ENCODE data around the gene RPTOR.

Gene RPTOR

DNA sequence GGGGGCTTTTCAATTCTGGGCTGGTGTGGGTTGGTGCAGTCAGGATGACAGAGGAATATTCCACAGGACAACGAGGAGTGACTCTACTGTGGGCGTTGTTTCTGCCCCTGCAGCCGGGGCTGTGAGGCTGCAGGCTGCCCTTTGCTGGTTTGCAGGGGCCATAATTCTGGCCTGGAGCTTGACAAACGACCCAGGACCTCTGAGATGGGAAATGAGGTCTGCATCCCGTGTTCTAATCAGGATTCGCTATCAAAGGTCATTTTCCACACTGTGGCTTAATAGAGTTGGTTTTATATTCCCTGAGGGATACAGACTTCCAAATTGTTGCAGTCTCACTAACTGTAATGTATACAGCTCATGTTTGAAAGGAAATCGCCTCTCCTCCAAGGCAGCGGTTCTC, 180.9 kb downstream of the RPTOR start:
- no peak overlapping the region for H3K4me3 ChIP-seq (ENCODE audit: low read depth, low read length)
- H3K9ac ChIP-seq, result no peak overlapping the region
- no peaks in the 10 kb centered on the region for H3K9me3 ChIP-seq (ENCODE audit: control insufficient read depth, low read length)
- no peaks in the 10 kb centered on the region for H3K36me3 ChIP-seq (ENCODE audit: control insufficient read depth, insufficient read depth, low read length)
- H3K27me3 ChIP-seq (ENCODE audit: control insufficient read depth, insufficient read depth, low read length), result no peaks in the 10 kb centered on the region
- H3K79me2 ChIP-seq, result peaks cover 22% of the 10 kb centered on the region
- no peak for TF ChIP-seq CTCF (IDR thresholded peaks at IDR 0.05)
- no peak overlapping the region for H3K27ac ChIP-seq
- no peak overlapping the region for H2AFZ ChIP-seq
- H3K4me1 ChIP-seq, result no peaks in the 10 kb centered on the region
- no peak overlapping the region for H3K4me2 ChIP-seq (ENCODE audit: low read length)

GRCh38 chr17:80726558-80727408, 182.1 kb downstream of the RPTOR start:
- TF ChIP-seq CTCF (IDR thresholded peaks at IDR 0.05), result no peak
- no peak overlapping the region for H3K9ac ChIP-seq
- H3K4me3 ChIP-seq (ENCODE audit: low read depth, low read length), result no peak overlapping the region
- no peak overlapping the region for H3K4me2 ChIP-seq (ENCODE audit: low read length)
- no peaks in the 10 kb centered on the region for H3K27me3 ChIP-seq (ENCODE audit: control insufficient read depth, insufficient read depth, low read length)
- peaks cover 18% of the 10 kb centered on the region for H3K79me2 ChIP-seq
- no peaks in the 10 kb centered on the region for H3K9me3 ChIP-seq (ENCODE audit: control insufficient read depth, low read length)
- no peaks in the 10 kb centered on the region for H3K36me3 ChIP-seq (ENCODE audit: control insufficient read depth, insufficient read depth, low read length)
- H2AFZ ChIP-seq, result no peak overlapping the region
- no peak overlapping the region for H3K27ac ChIP-seq
- H3K4me1 ChIP-seq, result no peaks in the 10 kb centered on the region

GRCh38 chr17:80727409-80727755, 182.7 kb downstream of the RPTOR start:
- no peaks in the 10 kb centered on the region for H3K36me3 ChIP-seq (ENCODE audit: control insufficient read depth, insufficient read depth, low read length)
- no peak overlapping the region for H3K4me2 ChIP-seq (ENCODE audit: low read length)
- H3K27me3 ChIP-seq (ENCODE audit: control insufficient read depth, insufficient read depth, low read length), result no peaks in the 10 kb centered on the region
- H3K9me3 ChIP-seq (ENCODE audit: control insufficient read depth, low read length), result no peaks in the 10 kb centered on the region
- no peak overlapping the region for H3K4me3 ChIP-seq (ENCODE audit: low read depth, low read length)
- no peaks in the 10 kb centered on the region for H3K4me1 ChIP-seq
- peaks cover 15% of the 10 kb centered on the region for H3K79me2 ChIP-seq
- TF ChIP-seq CTCF (IDR thresholded peaks at IDR 0.05), result no peak
- H3K27ac ChIP-seq, result no peak overlapping the region
- no peak overlapping the region for H3K9ac ChIP-seq
- no peak overlapping the region for H2AFZ ChIP-seq

DNA sequence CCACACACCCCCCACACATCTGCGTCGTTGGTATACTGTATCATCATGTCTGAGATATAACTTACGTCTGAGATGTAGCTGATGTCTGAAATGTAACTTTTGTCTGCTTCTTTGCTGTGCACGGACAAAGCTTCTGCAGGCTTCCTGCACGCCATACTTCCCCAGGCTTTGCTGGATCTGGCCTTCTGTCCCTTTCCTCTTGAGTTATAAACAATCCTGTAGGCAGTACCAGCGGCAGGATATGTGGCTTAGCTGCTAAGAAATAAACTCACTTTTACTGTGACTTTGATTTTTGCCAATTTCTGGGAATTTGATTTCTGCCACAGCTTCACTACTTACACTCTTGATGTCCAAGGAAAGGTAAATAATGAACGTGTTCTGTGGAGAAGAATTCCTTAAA, 184.4 kb downstream of the RPTOR start:
- Histone ChIP-seq H3K27ac (no peak overlapping the region), H3K79me2 (peaks cover 12% of the 10 kb centered on the region), H3K36me3 (ENCODE audit: control insufficient read depth, insufficient read depth, low read length) (no peaks in the 10 kb centered on the region), H2AFZ (no peak overlapping the region), H3K9me3 (ENCODE audit: control insufficient read depth, low read length) (no peaks in the 10 kb centered on the region), H3K4me2 (ENCODE audit: low read length) (no peak overlapping the region), H3K9ac (no peak overlapping the region), H3K4me1 (no peaks in the 10 kb centered on the region), H3K4me3 (ENCODE audit: low read depth, low read length) (no peak overlapping the region), H3K27me3 (ENCODE audit: control insufficient read depth, insufficient read depth, low read length) (no peaks in the 10 kb centered on the region)
- TF ChIP-seq CTCF (IDR thresholded peaks at IDR 0.05), result no peak

DNA sequence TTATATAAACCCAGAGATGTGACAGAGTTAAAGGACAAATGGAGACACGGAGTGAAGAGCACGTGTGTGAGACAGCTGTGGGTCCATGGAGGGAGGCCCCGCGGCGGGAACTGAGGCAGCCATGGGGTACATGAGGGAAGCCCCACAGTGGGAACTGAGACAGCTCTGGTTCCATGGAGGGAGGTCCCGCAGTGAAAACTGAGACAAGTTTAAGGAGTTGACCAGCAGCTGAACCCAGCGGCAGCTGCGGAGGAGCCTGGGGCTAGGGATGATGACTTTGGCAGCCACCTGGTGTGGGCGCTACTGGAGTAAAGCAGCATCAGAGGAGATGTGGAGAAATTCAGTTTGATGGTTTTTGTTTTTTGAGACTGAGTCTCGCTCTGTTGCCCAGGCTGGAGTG, 185.1 kb downstream of the RPTOR start:
- H3K4me3 ChIP-seq (ENCODE audit: low read depth, low read length), result no peak overlapping the region

More for the DNA sequence above, 185.1 kb downstream of the RPTOR start:
- Histone ChIP-seq H2AFZ (no peak overlapping the region), H3K36me3 (ENCODE audit: control insufficient read depth, insufficient read depth, low read length) (no peaks in the 10 kb centered on the region), H3K9me3 (ENCODE audit: control insufficient read depth, low read length) (no peaks in the 10 kb centered on the region), H3K79me2 (peaks cover 7% of the 10 kb centered on the region), H3K4me2 (ENCODE audit: low read length) (no peak overlapping the region), H3K27ac (no peak overlapping the region), H3K4me1 (no peaks in the 10 kb centered on the region), H3K9ac (no peak overlapping the region), H3K27me3 (ENCODE audit: control insufficient read depth, insufficient read depth, low read length) (no peaks in the 10 kb centered on the region)
- no peak for TF ChIP-seq CTCF (IDR thresholded peaks at IDR 0.05)

All from parathyroid adenoma (tissue), 2 donors.